Measurements from ENCODE around the gene OR2T29.

- TF ChIP-seq POLR2A (IDR thresholded peaks at IDR 0.05) (no peak), CTCF (IDR thresholded peaks at IDR 0.05) (no peak), POLR2AphosphoS5 (IDR thresholded peaks at IDR 0.05) (no peak)
Observed at GRCh38 chr1:248589334-248589733, 26.8 kb upstream of the OR2T29 start.

All from breast epithelium (tissue), 3 donors.